LNCAP (cell line): ENCODE results near the gene PLEKHM1.

ENCODE experiments used
- TF ChIP-seq, protein P1 (sequence below): fragments of 450-650 bp; IDR thresholded peaks from 2 replicates; pipeline ENCODE4 v1.5.1; 2017; ENCODE audit warnings: mild to moderate bottlenecking

The PLEKHM1 gene

DNA sequence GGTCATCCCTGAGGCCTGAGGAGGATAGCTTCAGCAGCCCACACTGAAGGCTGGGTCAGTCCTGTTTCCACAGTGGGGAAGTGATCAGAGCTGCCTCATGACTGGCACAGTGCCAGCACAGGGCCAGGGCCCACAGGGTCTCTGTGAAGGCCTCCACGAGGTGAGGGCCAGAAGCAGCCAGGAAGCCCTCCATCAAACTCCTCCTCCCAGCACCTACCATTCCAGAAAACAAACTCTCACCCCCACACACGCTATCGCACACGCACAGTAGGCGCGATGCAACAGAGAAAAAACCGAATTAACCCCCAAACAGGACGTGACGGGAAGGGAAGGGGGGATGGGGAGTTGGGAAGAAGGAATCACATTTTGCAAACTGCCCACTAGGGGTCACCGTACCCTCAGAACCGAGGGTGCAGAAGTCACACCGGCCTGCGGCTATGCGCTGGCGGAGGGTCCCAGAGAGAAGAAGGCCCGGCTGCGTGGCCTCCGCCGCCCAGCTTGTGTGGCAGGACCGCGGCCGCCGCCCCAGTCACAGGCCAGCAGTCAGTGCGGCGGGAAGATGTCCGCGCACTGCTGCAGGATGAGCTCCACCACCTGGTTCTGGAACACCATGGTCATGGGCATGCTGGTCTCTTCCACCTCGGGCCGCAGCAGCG is 95.5 kb downstream of the PLEKHM1 start:
- TF ChIP-seq, protein P1, sequence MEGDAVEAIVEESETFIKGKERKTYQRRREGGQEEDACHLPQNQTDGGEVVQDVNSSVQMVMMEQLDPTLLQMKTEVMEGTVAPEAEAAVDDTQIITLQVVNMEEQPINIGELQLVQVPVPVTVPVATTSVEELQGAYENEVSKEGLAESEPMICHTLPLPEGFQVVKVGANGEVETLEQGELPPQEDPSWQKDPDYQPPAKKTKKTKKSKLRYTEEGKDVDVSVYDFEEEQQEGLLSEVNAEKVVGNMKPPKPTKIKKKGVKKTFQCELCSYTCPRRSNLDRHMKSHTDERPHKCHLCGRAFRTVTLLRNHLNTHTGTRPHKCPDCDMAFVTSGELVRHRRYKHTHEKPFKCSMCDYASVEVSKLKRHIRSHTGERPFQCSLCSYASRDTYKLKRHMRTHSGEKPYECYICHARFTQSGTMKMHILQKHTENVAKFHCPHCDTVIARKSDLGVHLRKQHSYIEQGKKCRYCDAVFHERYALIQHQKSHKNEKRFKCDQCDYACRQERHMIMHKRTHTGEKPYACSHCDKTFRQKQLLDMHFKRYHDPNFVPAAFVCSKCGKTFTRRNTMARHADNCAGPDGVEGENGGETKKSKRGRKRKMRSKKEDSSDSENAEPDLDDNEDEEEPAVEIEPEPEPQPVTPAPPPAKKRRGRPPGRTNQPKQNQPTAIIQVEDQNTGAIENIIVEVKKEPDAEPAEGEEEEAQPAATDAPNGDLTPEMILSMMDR: peak; percentile 70

DNA sequence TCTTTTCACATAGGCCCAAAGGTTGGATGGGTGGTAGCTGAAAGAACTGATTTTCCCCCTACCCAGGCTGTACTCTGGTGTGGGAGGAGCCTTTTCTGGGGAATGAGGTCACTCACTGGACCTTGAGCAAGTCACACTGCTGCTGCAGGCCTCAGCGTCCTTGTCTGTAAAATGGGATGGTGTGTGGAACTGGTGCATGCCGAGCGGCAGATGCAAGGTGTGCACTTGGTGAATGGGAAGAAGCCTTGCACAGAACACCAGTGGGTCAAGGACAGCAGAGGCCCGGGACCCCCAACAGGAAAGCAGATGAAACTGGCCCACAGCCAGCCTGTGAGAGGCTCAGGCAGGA is 96.0 kb downstream of the PLEKHM1 start:
- TF ChIP-seq, protein P1: no peak

DNA sequence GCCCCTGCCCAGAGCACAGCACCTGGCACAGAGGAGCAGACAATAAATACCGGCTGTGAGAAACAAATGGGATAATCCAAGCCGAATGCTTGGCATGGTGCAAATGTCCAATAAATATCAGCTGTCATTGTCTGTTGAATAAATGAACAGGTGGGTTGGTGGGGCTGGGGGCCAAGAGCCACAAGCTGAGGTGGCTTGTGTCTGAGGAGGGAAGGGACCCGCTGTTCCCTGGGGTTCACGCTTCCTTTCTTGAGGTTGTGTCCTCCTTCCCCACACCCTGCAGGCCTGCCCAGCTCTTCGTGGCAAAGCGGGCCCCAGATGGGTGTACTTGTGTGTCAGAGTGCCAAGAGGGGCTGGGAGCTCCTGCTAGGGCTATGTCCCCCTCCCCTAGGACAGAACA is 96.4 kb downstream of the PLEKHM1 start:
- TF ChIP-seq, protein P1: no peak

DNA sequence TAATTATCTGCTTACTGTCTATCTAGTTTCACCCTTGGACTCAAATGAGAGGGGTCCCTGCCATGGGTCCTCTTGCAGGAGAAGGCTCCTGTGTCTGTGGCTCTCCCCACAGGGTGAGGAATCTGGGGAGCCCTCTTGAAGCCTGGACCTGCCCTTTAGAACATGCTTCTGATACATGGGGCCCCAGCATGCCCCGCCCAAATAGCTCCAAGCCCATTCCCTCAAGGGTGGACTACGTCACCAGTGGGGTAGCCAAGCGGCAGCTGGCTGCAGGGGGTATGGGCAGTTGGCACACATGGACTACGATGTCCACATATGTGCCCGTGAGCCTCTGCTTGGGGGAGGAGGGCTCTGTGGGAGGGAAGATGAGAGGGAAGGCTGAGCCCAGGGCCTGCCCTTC is 97.1 kb downstream of the PLEKHM1 start:
- TF ChIP-seq, protein P1: no peak

DNA sequence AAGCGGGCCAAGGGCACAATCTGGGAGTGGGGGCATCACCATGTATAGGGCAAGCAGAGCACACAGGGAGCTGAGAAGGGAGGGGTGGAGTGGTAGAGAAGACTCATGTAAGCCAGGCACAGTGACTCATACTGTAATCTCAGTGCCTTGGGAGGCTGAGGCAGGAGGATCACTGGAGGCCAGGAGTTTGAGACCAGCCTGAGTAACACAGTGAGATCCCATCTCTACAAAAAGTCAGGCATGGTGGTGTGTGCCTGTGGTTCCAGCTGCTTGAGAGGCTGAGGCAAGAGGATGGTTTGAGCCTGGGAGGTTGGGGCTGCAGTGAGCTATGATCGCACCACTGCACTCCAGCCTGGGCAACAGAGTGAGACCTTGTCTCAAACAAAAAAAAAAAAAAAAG is 98.6 kb downstream of the PLEKHM1 start:
- TF ChIP-seq, protein P1: no peak

DNA sequence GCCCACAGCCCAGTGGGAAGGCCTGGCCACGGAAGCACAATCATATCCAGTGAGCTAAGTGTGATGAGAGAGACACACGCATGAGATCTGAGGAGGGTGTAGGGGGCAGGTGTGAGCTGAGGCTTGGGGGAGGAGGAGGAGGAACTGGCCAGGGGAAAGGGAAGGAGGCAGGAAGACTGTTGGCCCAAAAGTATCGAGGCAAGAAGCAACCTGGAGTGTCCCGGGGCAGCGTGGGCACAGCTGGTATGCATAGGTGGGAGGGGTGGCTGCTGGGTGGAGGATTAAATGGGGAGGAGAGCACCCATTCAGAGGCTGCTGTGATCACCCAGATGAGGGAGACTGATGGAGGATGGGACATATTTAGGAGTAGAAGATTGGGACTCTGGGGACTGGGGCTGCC is 99.2 kb downstream of the PLEKHM1 start:
- TF ChIP-seq, protein P1: no peak

DNA sequence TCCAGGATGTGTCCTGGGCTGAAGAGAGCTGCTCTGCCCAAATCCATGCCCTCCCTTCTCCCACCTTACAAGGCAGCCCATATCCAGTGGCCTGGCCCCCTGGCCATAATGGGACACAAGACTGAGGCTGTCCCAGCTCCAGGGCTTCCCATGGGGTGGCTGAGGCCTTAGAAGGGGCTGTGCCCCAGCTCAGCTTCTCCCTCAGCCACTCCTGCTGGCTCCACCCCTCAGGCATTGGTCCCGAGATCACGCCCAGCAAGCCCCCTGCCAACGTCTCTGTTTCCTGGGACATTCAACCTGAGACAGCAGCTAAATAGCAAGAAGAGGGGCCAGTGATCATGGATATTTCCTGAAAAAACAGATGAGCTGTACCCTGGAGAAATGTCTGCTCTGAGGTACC is 101.2 kb downstream of the PLEKHM1 start:
- TF ChIP-seq, protein P1: no peak
